ENCODE results near the gene DDAH1. TPM values are rescaled to one million over a fixed set of nuclear protein-coding genes. Genes with fewer than 3 reads are reported as not detected.

Gene DDAH1
- total and polyA plus RNA-seq, 2 of the 8 experiments (the other 6 are each of a cell fraction or from before 2014, with no cell fraction given): 22.8 to 54.5 TPM

DNA sequence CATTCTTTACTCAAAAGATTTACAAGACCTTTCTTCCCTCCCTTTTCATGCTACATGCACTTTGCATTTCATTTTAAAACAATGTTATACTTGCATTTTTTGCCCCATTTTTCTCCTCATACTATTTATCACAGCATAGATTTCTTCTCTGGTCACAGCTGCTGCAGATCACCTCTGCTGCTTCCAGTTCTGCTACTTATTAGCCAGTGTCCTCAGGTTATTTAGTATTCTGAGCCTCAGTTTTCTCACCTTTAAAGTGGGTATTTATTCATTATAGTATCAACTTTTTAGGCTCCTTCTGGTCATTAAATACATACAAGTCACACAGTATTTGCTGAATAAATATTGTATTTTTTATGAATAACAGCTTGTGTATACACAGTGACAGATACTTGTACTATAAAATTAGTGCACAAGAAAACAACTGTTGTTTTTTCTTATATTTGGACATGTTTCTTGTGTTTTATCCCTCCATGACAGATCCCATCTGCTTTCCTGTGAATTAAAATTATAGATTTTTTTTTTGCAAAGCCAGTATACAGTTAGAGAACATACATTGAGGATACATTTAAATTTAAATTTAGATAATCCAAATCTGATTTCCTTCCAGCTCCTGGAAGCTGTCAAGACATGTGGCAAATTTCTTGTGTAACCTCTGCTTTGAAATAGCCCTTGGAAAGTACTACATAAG is 103.2 kb downstream of the DDAH1 start:
- FAIRE-seq (no peak), DNase-seq (ENCODE audit: low read depth in 1 of 2, low spot score in 2 of 2) (no peak)
- Histone ChIP-seq H3K79me2 (ENCODE audit: control insufficient read depth in 1 of 2, insufficient read depth in 2 of 2, low read length in 2 of 2) (no peaks in the 10 kb centered on the region), H2BK5ac (ENCODE audit: low read depth, low read length) (no peak overlapping the region), H3K79me1 (ENCODE audit: low read depth, low read length) (no peaks in the 10 kb centered on the region; the same call in 1 of the 2 replicates), H2AFZ (ENCODE audit: low read length) (no peak overlapping the region), H3K4me1 (replicated peaks in 1 of 4; ENCODE audit: control insufficient read depth in 3 of 4, insufficient read depth in 4 of 4, low read length in 3 of 4) (no peaks in the 10 kb centered on the region), H3K27ac (ENCODE audit: low read depth, low read length) (no peak overlapping the region), H3K4ac (replicated peaks; ENCODE audit: insufficient read length, low read depth, low read length) (no peak overlapping the region), H3K4me3 (ENCODE audit: extremely low read depth in 1 of 4, insufficient read depth in 2 of 4, low read depth in 3 of 4, low read length in 4 of 4) (no peak overlapping the region), H2AK5ac (ENCODE audit: low read depth, low read length) (no peak overlapping the region), H3K36me3 (ENCODE audit: control insufficient read depth in 2 of 4, insufficient read depth in 4 of 4, low read length in 3 of 4) (no peaks in the 10 kb centered on the region), H4K8ac (ENCODE audit: extremely low read depth, insufficient read depth, low read length) (no peak overlapping the region), H4K5ac (ENCODE audit: insufficient read length, low read depth, low read length) (no peak overlapping the region), H2BK12ac (ENCODE audit: low read depth, low read length) (no peak overlapping the region), H3K4me2 (ENCODE audit: insufficient read depth in 1 of 2, low read depth in 2 of 2, low read length in 2 of 2) (no peak overlapping the region), H2BK15ac (ENCODE audit: low read length) (no peak overlapping the region), H4K20me1 (replicated peaks in 1 of 2; ENCODE audit: control insufficient read depth in 1 of 2, insufficient read depth in 2 of 2, low read length in 2 of 2) (no peaks in the 10 kb centered on the region), H3K14ac (ENCODE audit: insufficient read length) (no peak overlapping the region), H3K23me2 (ENCODE audit: low read depth, low read length) (no peaks in the 10 kb centered on the region), H4K91ac (replicated peaks; ENCODE audit: insufficient read length, low read length) (no peak overlapping the region), H3K56ac (replicated peaks; ENCODE audit: insufficient read length, low read depth, low read length) (no peak overlapping the region), H2BK20ac (ENCODE audit: low read length) (no peak overlapping the region), H3K9me3 (ENCODE audit: insufficient read depth in 2 of 2, low read depth in 1 of 2, low read length in 1 of 2) (no peaks in the 10 kb centered on the region), H3K18ac (ENCODE audit: extremely low read depth, low read length) (no peak overlapping the region), H3K27me3 (replicated peaks in 1 of 4; ENCODE audit: control insufficient read depth in 3 of 4, extremely low read depth in 1 of 4, insufficient read depth in 3 of 4, low read length in 3 of 4) (no peaks in the 10 kb centered on the region), H3K9ac (replicated peaks in 1 of 4; ENCODE audit: extremely low read depth in 1 of 4, low read depth in 3 of 4, low read length in 3 of 4) (no peak overlapping the region), H2BK120ac (replicated peaks; ENCODE audit: low read depth, low read length) (no peak overlapping the region), H3K23ac (ENCODE audit: insufficient read length) (no peak overlapping the region)
- ChIA-PET CTCF (ENCODE audit: partially characterized antibody) (interaction anchor here (1.5 to 1.6 kb wide), 2 partner anchors 9 to 18 kb away, joined by 3 to 4 read pairs; no protein-coding TSS in a partner anchor), POLR2A (ENCODE audit: partially characterized antibody) (no interaction called here)
- no peak for TF ChIP-seq CBX5 (IDR thresholded peaks at IDR 0.05; ENCODE audit: low read depth, low read length)
- TF ChIP-seq EGR1 (IDR thresholded peaks at IDR 0.05; ENCODE audit: borderline replicate concordance, low read depth, low read length): no peak
- no peak for TF ChIP-seq SRF (IDR thresholded peaks at IDR 0.05; ENCODE audit: low read depth, low read length)
- no peak for TF ChIP-seq SAP30 (IDR thresholded peaks at IDR 0.05; ENCODE audit: insufficient read depth, insufficient replicate concordance, low read length)
- TF ChIP-seq NRF1 (IDR thresholded peaks at IDR 0.05; ENCODE audit: low read depth, low read length): no peak
- TF ChIP-seq TEAD4 (IDR thresholded peaks at IDR 0.05; ENCODE audit: low read depth, low read length): no peak
- no peak for TF ChIP-seq ZNF274 (IDR thresholded peaks at IDR 0.05; ENCODE audit: borderline replicate concordance, extremely low read depth, low read length)
- TF ChIP-seq SP4 (IDR thresholded peaks at IDR 0.05; ENCODE audit: low read length): no peak
- TF ChIP-seq BCL11A (IDR thresholded peaks at IDR 0.05; ENCODE audit: low read depth in 2 of 2, low read length in 2 of 2): no peak
- TF ChIP-seq RXRA (IDR thresholded peaks at IDR 0.05; ENCODE audit: insufficient read depth, low read depth, low read length): no peak
- no peak for TF ChIP-seq POLR2A (IDR thresholded peaks at IDR 0.05; ENCODE audit: control extremely low read depth in 1 of 2, low read depth in 2 of 2, low read length in 2 of 2)
- TF ChIP-seq YY1 (IDR thresholded peaks at IDR 0.05; ENCODE audit: low read depth, low read length): no peak
- TF ChIP-seq MAFK (IDR thresholded peaks at IDR 0.05; ENCODE audit: low read depth, low read length): no peak
- TF ChIP-seq POU5F1 (IDR thresholded peaks at IDR 0.05; ENCODE audit: low read depth, low read length): no peak
- no peak for TF ChIP-seq SP2 (IDR thresholded peaks at IDR 0.05; ENCODE audit: low read length)
